HG03575 (cell line): ENCODE results near the gene ATP6V0A1.
"Not testable (repeated sequence)": the region's sequence is repeated elsewhere in the genome, so short reads cannot be mapped to it uniquely, and the experiment has no call there.

Source experiments
- ATAC-seq: cut with Tn5 transposase; IDR thresholded peaks from one replicate; pipeline ENCODE4 v1.9.1; 2021; ENCODE audit not compliant: unreplicated experiment, insufficient number of reproducible peaks, low FRiP score; ENCODE audit errors: extremely low read depth

The ATP6V0A1 gene

GRCh38 chr17:42472709-42473521, 14.2 kb downstream of the ATP6V0A1 start:
- no peak for ATAC-seq

- no peak for ATAC-seq
These were observed 15.6 kb downstream of the ATP6V0A1 start for GRCh38 chr17:42474276-42474675.

GRCh38 chr17:42475121-42475520, 16.4 kb downstream of the ATP6V0A1 start:
- no peak for ATAC-seq

GRCh38 chr17:42475835-42476234, 17.2 kb downstream of the ATP6V0A1 start:
- no peak for ATAC-seq

- ATAC-seq = no peak
These were observed 17.7 kb downstream of the ATP6V0A1 start for GRCh38 chr17:42476411-42476810.

GRCh38 chr17:42477173-42477572, 18.5 kb downstream of the ATP6V0A1 start:
- ATAC-seq = no peak

- not testable (repeated sequence) for ATAC-seq
These were observed 19.1 kb downstream of the ATP6V0A1 start for GRCh38 chr17:42477824-42478223.

GRCh38 chr17:42484304-42484703, 25.6 kb downstream of the ATP6V0A1 start:
- ATAC-seq = no peak

GRCh38 chr17:42485680-42486079, 27.0 kb downstream of the ATP6V0A1 start:
- no peak for ATAC-seq

- ATAC-seq = no peak
These were observed 29.4 kb downstream of the ATP6V0A1 start for GRCh38 chr17:42488032-42488431.

GRCh38 chr17:42493319-42493718, 34.6 kb downstream of the ATP6V0A1 start:
- ATAC-seq = no peak

- ATAC-seq = no peak
These were observed 36.0 kb downstream of the ATP6V0A1 start for GRCh38 chr17:42494673-42495072.

GRCh38 chr17:42498828-42499227, 40.1 kb downstream of the ATP6V0A1 start:
- no peak for ATAC-seq

- ATAC-seq = no peak
These were observed 43.4 kb downstream of the ATP6V0A1 start for GRCh38 chr17:42502091-42502490.

GRCh38 chr17:42502926-42503325, 44.2 kb downstream of the ATP6V0A1 start:
- ATAC-seq = no peak

- ATAC-seq = no peak
These were observed 49.0 kb downstream of the ATP6V0A1 start for GRCh38 chr17:42507671-42508070.

GRCh38 chr17:42508426-42509165, 49.9 kb downstream of the ATP6V0A1 start:
- no peak for ATAC-seq

- no peak for ATAC-seq
These were observed 50.7 kb downstream of the ATP6V0A1 start for GRCh38 chr17:42509409-42509808.

- no peak for ATAC-seq
These were observed 51.2 kb downstream of the ATP6V0A1 start for GRCh38 chr17:42509841-42510240.

- ATAC-seq = no peak
These were observed 53.6 kb downstream of the ATP6V0A1 start for GRCh38 chr17:42512246-42512645.
